ENCODE results near the gene ROMO1. TPM values are rescaled to one million over a fixed set of nuclear protein-coding genes. Genes with fewer than 3 reads are reported as not detected.

Gene ROMO1
- total and polyA plus RNA-seq, 5 donors: 156 to 379 (median 173) TPM

DNA sequence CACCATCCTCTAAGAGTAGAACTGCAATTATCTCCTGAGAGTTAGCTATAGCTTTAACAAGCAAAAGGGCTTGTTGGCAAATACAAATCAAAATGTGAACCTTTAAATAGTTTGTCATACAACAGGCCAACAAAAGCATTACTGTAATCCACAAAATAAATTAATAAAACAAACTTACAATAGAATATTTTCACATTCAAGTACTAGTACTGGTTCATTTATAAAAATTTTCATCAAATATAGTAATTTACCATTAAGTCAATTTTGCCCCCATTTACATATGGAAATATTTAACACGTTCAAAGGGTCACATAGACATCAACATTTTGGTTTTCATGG is 33.4 kb downstream of the ROMO1 start:
- DNase-seq (no peak), ATAC-seq (no peak)
- Histone ChIP-seq H3K4me3 (ENCODE audit: low read length) (no peak overlapping the region), H3K27me3 (ENCODE audit: control insufficient read depth, insufficient read depth) (no peaks in the 10 kb centered on the region), H3K4me1 (ENCODE audit: control insufficient read depth, insufficient read depth, low read length) (peaks cover 5% of the 10 kb centered on the region), H3K9me3 (ENCODE audit: control insufficient read depth, low read length) (no peaks in the 10 kb centered on the region), H3K27ac (ENCODE audit: low read length) (no peak overlapping the region)
- intact Hi-C loops (cut with DNase I): loop anchor here in 2 of 4 donors (5.0 to 10.0 kb wide), 2 partner anchors 35 to 152 kb away; partner anchors contain the start of genes NFS1 (in 1 of the 2) and ROMO1 (in 1 of the 2)
- 46% methylated on average over 1 of the region's 1 CpG for WGBS

GRCh38 chr20:35734374-35734773 is 35.2 kb downstream of the ROMO1 start:
- Histone ChIP-seq H3K9me3 (ENCODE audit: control insufficient read depth, low read length) (no peaks in the 10 kb centered on the region), H3K27me3 (ENCODE audit: control insufficient read depth, insufficient read depth) (no peaks in the 10 kb centered on the region), H3K27ac (ENCODE audit: low read length) (no peak overlapping the region), H3K4me3 (ENCODE audit: low read length) (no peak overlapping the region), H3K4me1 (ENCODE audit: control insufficient read depth, insufficient read depth, low read length) (peaks cover 7% of the 10 kb centered on the region)
- ATAC-seq: no peak
- intact Hi-C loops (cut with DNase I): loop anchor here in 2 of 4 donors (5.0 to 10.0 kb wide), 2 partner anchors 37 to 150 kb away; partner anchors contain the start of genes NFS1 (in 1 of the 2) and ROMO1 (in 1 of the 2)
- no peak for DNase-seq

GRCh38 chr20:35734777-35735649 is 35.8 kb downstream of the ROMO1 start:
- ATAC-seq: no peak
- DNase-seq: no peak
- Histone ChIP-seq H3K27me3 (ENCODE audit: control insufficient read depth, insufficient read depth) (no peaks in the 10 kb centered on the region), H3K9me3 (ENCODE audit: control insufficient read depth, low read length) (no peaks in the 10 kb centered on the region), H3K4me3 (ENCODE audit: low read length) (no peak overlapping the region), H3K27ac (ENCODE audit: low read length) (no peak overlapping the region), H3K4me1 (ENCODE audit: control insufficient read depth, insufficient read depth, low read length) (peaks cover 8% of the 10 kb centered on the region)
- intact Hi-C loops (cut with DNase I): loop anchor here in 2 of 4 donors (5.0 to 10.0 kb wide), 2 partner anchors 38 to 150 kb away; partner anchors contain the start of genes NFS1 (in 1 of the 2) and ROMO1 (in 1 of the 2)
- 57% methylated on average over 4 of the region's 4 CpGs for WGBS

DNA sequence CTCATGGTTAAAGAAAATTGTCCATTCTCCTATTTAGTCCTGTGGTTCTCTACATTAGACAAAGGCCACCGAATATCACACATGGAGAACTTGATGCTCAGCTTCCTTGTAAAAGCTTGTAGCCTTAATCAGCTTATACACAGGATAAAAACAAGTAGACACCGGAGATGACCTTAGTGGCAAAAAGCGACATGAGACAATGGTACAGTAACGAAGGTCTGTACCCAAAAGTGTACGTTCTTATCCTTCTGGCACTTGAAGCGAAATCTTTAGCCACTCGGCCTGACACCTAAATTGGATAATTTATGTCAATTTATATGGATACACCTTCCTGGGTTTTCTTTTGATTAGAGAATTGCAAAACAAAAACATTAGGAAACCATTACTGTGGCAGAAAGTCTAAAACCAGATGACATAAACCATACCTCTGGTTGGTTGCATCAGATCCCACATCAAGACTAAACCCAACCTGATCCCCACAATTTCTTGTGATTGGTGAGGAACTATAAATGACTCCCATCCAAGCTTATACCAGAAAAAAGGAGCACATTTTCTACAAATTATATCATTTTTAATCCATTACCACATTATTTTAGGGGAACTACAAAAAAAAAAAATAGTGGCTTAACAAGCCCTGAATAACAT is 36.7 kb downstream of the ROMO1 start:
- Histone ChIP-seq H3K4me3 (ENCODE audit: low read length) (no peak overlapping the region), H3K27me3 (ENCODE audit: control insufficient read depth, insufficient read depth) (no peaks in the 10 kb centered on the region), H3K4me1 (ENCODE audit: control insufficient read depth, insufficient read depth, low read length) (peaks cover 8% of the 10 kb centered on the region), H3K9me3 (ENCODE audit: control insufficient read depth, low read length) (no peaks in the 10 kb centered on the region), H3K27ac (ENCODE audit: low read length) (no peak overlapping the region)
- DNase-seq: no peak
- no peak for ATAC-seq
- intact Hi-C loops (cut with DNase I): loop anchor here in 2 of 4 donors (10.0 kb wide), 1 partner anchor 149 kb away; no protein-coding TSS in a partner anchor
- 34% methylated on average over 7 of the region's 7 CpGs for WGBS

DNA sequence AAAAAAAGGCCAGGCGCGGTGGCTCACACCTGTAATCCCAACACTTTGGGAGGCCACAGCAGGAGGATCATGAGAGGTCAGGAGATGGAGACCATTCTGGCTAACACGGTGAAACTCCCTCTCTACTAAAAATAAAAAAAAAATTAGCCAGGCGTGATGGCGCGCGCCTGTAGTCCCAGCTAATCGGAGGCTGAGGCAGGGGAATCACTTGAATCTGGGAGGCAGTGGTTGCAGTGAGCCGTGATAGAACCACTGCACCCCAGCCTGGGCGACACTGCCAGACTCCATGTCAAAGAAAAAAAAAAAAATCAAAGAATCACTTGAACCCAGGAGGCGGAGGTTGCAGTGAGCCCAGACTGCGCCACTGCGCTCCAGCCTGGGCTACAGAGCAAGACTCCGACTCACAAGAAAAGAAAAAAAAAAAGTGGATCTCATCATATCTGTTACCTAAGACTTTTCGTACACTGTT is 38.7 kb downstream of the ROMO1 start:
- DNase-seq: no peak
- Histone ChIP-seq H3K9me3 (ENCODE audit: control insufficient read depth, low read length) (no peaks in the 10 kb centered on the region), H3K4me3 (ENCODE audit: low read length) (no peak overlapping the region), H3K27ac (ENCODE audit: low read length) (no peak overlapping the region), H3K27me3 (ENCODE audit: control insufficient read depth, insufficient read depth) (no peaks in the 10 kb centered on the region), H3K4me1 (ENCODE audit: control insufficient read depth, insufficient read depth, low read length) (peaks cover 6% of the 10 kb centered on the region)
- ATAC-seq: no peak
- intact Hi-C loops (cut with DNase I): loop anchor here in 2 of 4 donors (10.0 kb wide), 1 partner anchor 147 kb away; no protein-coding TSS in a partner anchor
- 92% methylated on average over 15 of the region's 15 CpGs for WGBS

- no peak overlapping the region for H3K4me3 ChIP-seq (ENCODE audit: low read length)
- no peak overlapping the region for H3K27ac ChIP-seq (ENCODE audit: low read length)
- H3K27me3 ChIP-seq (ENCODE audit: control insufficient read depth, insufficient read depth): no peaks in the 10 kb centered on the region
- WGBS: 38% methylated on average over 4 of the region's 4 CpGs
- DNase-seq (no peak), ATAC-seq (no peak)
- intact Hi-C loops (cut with DNase I): loop anchor here in 2 of 4 donors (10.0 kb wide), 1 partner anchor 146 kb away; no protein-coding TSS in a partner anchor
- H3K4me1 ChIP-seq (ENCODE audit: control insufficient read depth, insufficient read depth, low read length): peaks cover 4% of the 10 kb centered on the region
- H3K9me3 ChIP-seq (ENCODE audit: control insufficient read depth, low read length): no peaks in the 10 kb centered on the region
Observed at GRCh38 chr20:35738410-35739179, 39.4 kb downstream of the ROMO1 start.

DNA sequence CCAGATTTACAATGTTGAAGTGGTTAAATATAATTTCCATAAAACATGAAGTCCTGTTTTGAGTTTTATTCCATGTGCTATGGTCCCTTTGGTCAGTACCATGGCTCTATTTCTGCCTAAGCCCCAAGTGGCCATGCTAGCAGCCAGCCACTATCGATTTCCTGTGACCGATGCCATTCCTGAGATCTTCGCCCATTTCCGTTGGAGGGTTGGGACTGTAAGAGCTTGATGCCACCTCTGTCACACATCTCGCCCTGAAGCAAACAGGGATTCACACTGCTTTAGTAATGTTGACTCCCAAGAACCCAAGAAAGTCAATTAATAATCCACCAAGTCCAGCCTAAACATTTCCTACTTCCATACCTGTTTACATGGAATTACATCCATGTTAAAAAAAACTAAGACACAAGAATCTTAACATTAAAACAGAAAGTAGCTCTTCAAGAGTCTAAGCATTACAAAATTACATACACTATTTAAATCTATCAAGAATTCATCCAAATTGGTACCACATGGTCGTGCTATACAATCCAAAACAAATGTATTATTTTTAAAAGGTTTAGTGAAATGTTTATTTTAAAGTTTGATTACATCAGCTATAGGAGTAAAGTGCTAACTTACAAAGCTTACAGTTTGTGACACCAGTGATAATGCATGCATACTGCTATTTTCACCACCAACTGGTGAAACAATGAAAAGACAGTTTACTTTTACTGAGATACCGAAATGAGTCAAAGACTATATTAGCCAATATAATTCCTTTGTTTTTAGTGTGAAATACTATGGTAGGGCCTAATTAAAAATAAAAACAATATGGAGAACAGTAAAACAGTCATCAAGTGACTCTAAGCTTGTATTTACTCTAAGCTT is 40.3 kb downstream of the ROMO1 start:
- 38% methylated on average over 7 of the region's 7 CpGs for WGBS
- Histone ChIP-seq H3K27ac (ENCODE audit: low read length) (peak overlapping the region; percentile 31), H3K4me1 (ENCODE audit: control insufficient read depth, insufficient read depth, low read length) (peaks cover 4% of the 10 kb centered on the region), H3K4me3 (ENCODE audit: low read length) (peak overlapping the region; percentile 87), H3K27me3 (ENCODE audit: control insufficient read depth, insufficient read depth) (no peaks in the 10 kb centered on the region), H3K9me3 (ENCODE audit: control insufficient read depth, low read length) (no peaks in the 10 kb centered on the region)
- DNase-seq: no peak
- ATAC-seq: no peak
- intact Hi-C loops (cut with DNase I): loop anchor here in 2 of 4 donors (10.0 kb wide), 1 partner anchor 145 kb away; no protein-coding TSS in a partner anchor

GRCh38 chr20:35741892-35742740 is 42.9 kb downstream of the ROMO1 start, which contains the start of gene RBM39:
RBM39 (minus strand) TSS chr20:35742260; CDS start chr20:35740874, 1,386 bp downstream.
- DNase-seq (peak; percentile 100), ATAC-seq (peak; percentile 96 to 97)
- Histone ChIP-seq H3K27ac (ENCODE audit: low read length) (peak within 1 kb of the TSS; percentile 98), H3K4me3 (ENCODE audit: low read length) (peak within 1 kb of the TSS; percentile 95), H3K9me3 (ENCODE audit: control insufficient read depth, low read length) (no peaks in the 10 kb centered on the region), H3K4me1 (ENCODE audit: control insufficient read depth, insufficient read depth, low read length) (peaks cover 2% of the 10 kb centered on the region), H3K27me3 (ENCODE audit: control insufficient read depth, insufficient read depth) (no peaks in the 10 kb centered on the region)
- WGBS: under 1% methylated on average over 66 of the region's 66 CpGs
- intact Hi-C loops (cut with DNase I): no loop called here

GRCh38 chr20:35742741-35743523 is 43.7 kb downstream of the ROMO1 start:
- intact Hi-C loops (cut with DNase I): no loop called here
- ATAC-seq (no peak), DNase-seq (no peak)
- H3K9me3 ChIP-seq (ENCODE audit: control insufficient read depth, low read length): no peaks in the 10 kb centered on the region
- H3K4me3 ChIP-seq (ENCODE audit: low read length): peak overlapping the region; percentile 95
- H3K27ac ChIP-seq (ENCODE audit: low read length): peak overlapping the region; percentile 98
- 4% methylated on average over 8 of the region's 8 CpGs for WGBS
- H3K27me3 ChIP-seq (ENCODE audit: control insufficient read depth, insufficient read depth): no peaks in the 10 kb centered on the region
- peaks cover 2% of the 10 kb centered on the region for H3K4me1 ChIP-seq (ENCODE audit: control insufficient read depth, insufficient read depth, low read length)
